Measurements from ENCODE around the gene ABCG1. TPM values are rescaled to one million over a fixed set of nuclear protein-coding genes. Genes with fewer than 3 reads are reported as not detected.

ABCG1 gene
- total RNA-seq, 1 experiment from 2014 or later, result 5.6 TPM

- BruUV-seq (replicated peaks), result no TSS peak
- POLR2A ChIA-PET (ENCODE audit: unreplicated experiment), result no interaction called here
- H3K27ac ChIP-seq, result no peak overlapping the region
- DNase-seq, result peak in 1 of 2 experiments; percentile 22
- no peak overlapping the region for H3K4me2 ChIP-seq
- TF ChIP-seq CTCF (conservative IDR thresholded peaks at IDR 0.05) (no peak), EZH2 (IDR thresholded peaks at IDR 0.05; ENCODE audit: low read depth) (no peak)
- CTCF ChIA-PET, result no interaction called here
- intact Hi-C loops (cut with micrococcal nuclease; ENCODE audit: unreplicated experiment), result no loop called here
- no peaks in the 10 kb centered on the region for H4K20me1 ChIP-seq (ENCODE audit: insufficient read depth)
- H3K79me2 ChIP-seq (ENCODE audit: low read depth), result no peaks in the 10 kb centered on the region
- H3K4me3 ChIP-seq, result no peak overlapping the region
- H3K4me1 ChIP-seq (replicated peaks; ENCODE audit: insufficient read depth), result peaks cover 15% of the 10 kb centered on the region; the same call in 1 of the 2 replicates
- no peaks in the 10 kb centered on the region for H3K27me3 ChIP-seq (ENCODE audit: insufficient read depth, low read depth)
- H3K9me2 ChIP-seq (ENCODE audit: insufficient read depth), result no peaks in the 10 kb centered on the region
- no peak overlapping the region for H2AFZ ChIP-seq
- no peaks in the 10 kb centered on the region for H3K9me3 ChIP-seq (ENCODE audit: insufficient read depth, low read depth)
- H3K36me3 ChIP-seq (ENCODE audit: low read depth), result no peaks in the 10 kb centered on the region
- H3F3A ChIP-seq (ENCODE audit: insufficient read depth, low read depth), result no peaks in the 10 kb centered on the region; the same call in 1 of the 2 replicates
Observed at GRCh38 chr21:42299324-42300044, 80.5 kb downstream of the ABCG1 start.

- ChIA-PET POLR2A (ENCODE audit: unreplicated experiment) (no interaction called here), CTCF (no interaction called here)
- Histone ChIP-seq H3F3A (ENCODE audit: insufficient read depth, low read depth) (no peaks in the 10 kb centered on the region; the same call in 1 of the 2 replicates), H2AFZ (no peak overlapping the region), H3K9me3 (ENCODE audit: insufficient read depth, low read depth) (no peaks in the 10 kb centered on the region), H4K20me1 (ENCODE audit: insufficient read depth) (no peaks in the 10 kb centered on the region), H3K27ac (no peak overlapping the region), H3K4me1 (replicated peaks; ENCODE audit: insufficient read depth) (peaks cover 15% of the 10 kb centered on the region; the same call in 1 of the 2 replicates), H3K36me3 (ENCODE audit: low read depth) (no peaks in the 10 kb centered on the region), H3K9me2 (ENCODE audit: insufficient read depth) (no peaks in the 10 kb centered on the region), H3K27me3 (ENCODE audit: insufficient read depth, low read depth) (no peaks in the 10 kb centered on the region), H3K79me2 (ENCODE audit: low read depth) (no peaks in the 10 kb centered on the region), H3K4me2 (no peak overlapping the region), H3K4me3 (no peak overlapping the region)
- TF ChIP-seq EZH2 (IDR thresholded peaks at IDR 0.05; ENCODE audit: low read depth), result no peak
- no peak for TF ChIP-seq CTCF (conservative IDR thresholded peaks at IDR 0.05)
- intact Hi-C loops (cut with micrococcal nuclease; ENCODE audit: unreplicated experiment), result no loop called here
- DNase-seq, result no peak
- no TSS peak for BruUV-seq (replicated peaks)
Observed at GRCh38 chr21:42300045-42300583, 81.2 kb downstream of the ABCG1 start.

DNA sequence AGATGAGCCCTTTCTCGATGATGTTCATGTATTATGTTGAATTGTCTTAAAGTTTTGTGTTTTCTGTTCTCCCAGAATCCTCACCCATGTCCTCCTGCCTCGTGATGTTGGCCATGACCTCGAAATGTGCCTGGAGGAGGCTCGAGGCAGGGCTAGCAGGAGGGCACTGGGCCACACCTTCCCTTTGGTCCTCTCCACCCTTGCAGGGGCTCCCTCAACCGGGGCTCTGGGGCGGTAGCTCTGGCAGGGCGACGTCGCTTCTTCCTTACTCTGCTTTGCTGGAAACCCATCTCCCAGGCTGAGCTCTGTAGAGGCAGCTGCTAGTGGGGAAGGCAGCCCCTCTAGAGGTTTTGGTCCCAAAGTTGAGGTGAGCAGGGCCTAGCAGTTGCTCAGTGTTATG lies 82.0 kb downstream of the ABCG1 start:
- DNase-seq, result no peak
- Histone ChIP-seq H3K4me3 (no peak overlapping the region), H3K9me3 (ENCODE audit: insufficient read depth, low read depth) (no peaks in the 10 kb centered on the region), H3K27ac (no peak overlapping the region), H3K9me2 (ENCODE audit: insufficient read depth) (no peaks in the 10 kb centered on the region), H3K4me1 (replicated peaks; ENCODE audit: insufficient read depth) (peaks cover 15% of the 10 kb centered on the region; the same call in 1 of the 2 replicates), H3K79me2 (ENCODE audit: low read depth) (no peaks in the 10 kb centered on the region), H3F3A (ENCODE audit: insufficient read depth, low read depth) (no peaks in the 10 kb centered on the region; the same call in 1 of the 2 replicates), H3K36me3 (ENCODE audit: low read depth) (no peaks in the 10 kb centered on the region), H3K4me2 (no peak overlapping the region), H4K20me1 (ENCODE audit: insufficient read depth) (no peaks in the 10 kb centered on the region), H3K27me3 (ENCODE audit: insufficient read depth, low read depth) (no peaks in the 10 kb centered on the region), H2AFZ (no peak overlapping the region)
- BruUV-seq (replicated peaks), result no TSS peak
- no peak for TF ChIP-seq CTCF (conservative IDR thresholded peaks at IDR 0.05)
- no peak for TF ChIP-seq EZH2 (IDR thresholded peaks at IDR 0.05; ENCODE audit: low read depth)
- ChIA-PET CTCF (no interaction called here), POLR2A (ENCODE audit: unreplicated experiment) (no interaction called here)
- intact Hi-C loops (cut with micrococcal nuclease; ENCODE audit: unreplicated experiment), result no loop called here
